ENCODE results near the gene ATF6B. TPM values are rescaled to one million over a fixed set of nuclear protein-coding genes. Genes with fewer than 3 reads are reported as not detected.

The ATF6B gene
- total RNA-seq, 3 donors from 2014 or later, result 37.0 to 44.8 (median 43.6) TPM

DNA sequence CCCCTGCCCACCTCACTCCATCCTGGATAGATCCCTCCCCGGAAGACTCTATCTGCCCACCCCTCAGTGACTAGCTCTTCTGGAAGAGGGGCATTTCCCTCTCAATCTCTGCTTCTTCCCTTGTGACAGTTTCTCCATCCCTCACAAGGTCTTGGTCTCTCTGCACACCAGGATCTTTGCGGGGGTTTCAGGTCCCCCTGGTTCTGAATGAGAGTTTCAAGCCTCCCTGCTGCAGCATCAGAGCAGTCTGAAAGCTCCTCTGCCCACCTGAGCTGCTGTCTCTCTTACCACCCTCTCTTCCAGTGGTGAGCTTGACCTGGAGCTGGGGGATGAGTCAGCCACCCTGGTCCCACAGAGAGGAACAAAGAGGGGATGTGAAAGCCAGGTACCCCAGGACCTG is 43.3 kb downstream of the ATF6B start:
- no peaks in the 10 kb centered on the region for H3K4me1 ChIP-seq
- no peaks in the 10 kb centered on the region for H3K36me3 ChIP-seq
- H3K9me3 ChIP-seq, result no peaks in the 10 kb centered on the region
- no peak overlapping the region for H3K4me3 ChIP-seq
- no peak for DNase-seq (ENCODE audit: low spot score in 2 of 2)
- H3K27ac ChIP-seq, result peak overlapping the region in 1 of 2 donors; percentile 94
- H3K27me3 ChIP-seq, result no peaks in the 10 kb centered on the region
- intact Hi-C loops (cut with DNase I; ENCODE audit: low total_unique reads), result no loop called here
- TF ChIP-seq POLR2A (IDR thresholded peaks at IDR 0.05) (no peak), POLR2AphosphoS5 (IDR thresholded peaks at IDR 0.05) (no peak), CTCF (IDR thresholded peaks at IDR 0.05) (no peak)

- Histone ChIP-seq H3K36me3 (no peaks in the 10 kb centered on the region), H3K27me3 (no peaks in the 10 kb centered on the region), H3K4me3 (no peak overlapping the region), H3K27ac (peak overlapping the region in 1 of 2 donors; percentile 94), H3K4me1 (no peaks in the 10 kb centered on the region), H3K9me3 (no peaks in the 10 kb centered on the region)
- DNase-seq (ENCODE audit: low spot score in 2 of 2), result no peak
- no peak for TF ChIP-seq POLR2AphosphoS5 (IDR thresholded peaks at IDR 0.05)
- TF ChIP-seq CTCF (IDR thresholded peaks at IDR 0.05), result no peak
- no peak for TF ChIP-seq POLR2A (IDR thresholded peaks at IDR 0.05)
- intact Hi-C loops (cut with DNase I; ENCODE audit: low total_unique reads), result no loop called here
Observed at GRCh38 chr6:32083812-32084768, 44.0 kb downstream of the ATF6B start.

DNA sequence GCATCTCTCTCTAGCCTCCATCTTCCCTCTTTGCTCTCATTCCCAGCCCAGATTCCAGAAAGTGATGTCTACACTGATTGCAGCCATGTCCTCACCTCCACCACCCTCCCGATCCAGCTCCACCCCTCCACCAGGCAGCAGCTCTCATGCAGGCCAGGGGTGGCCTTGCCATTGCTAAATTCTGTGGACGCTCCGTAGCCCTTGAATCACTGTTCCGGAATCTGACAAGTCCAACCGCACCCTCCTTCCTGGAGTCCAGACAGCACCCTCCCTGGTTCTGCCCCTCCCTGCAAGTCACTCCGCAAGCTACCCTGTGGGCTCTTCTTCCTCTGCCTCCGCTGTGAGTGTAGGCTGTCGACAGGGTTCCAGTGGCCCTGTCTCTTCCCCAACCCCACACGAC is 45.1 kb downstream of the ATF6B start:
- TF ChIP-seq CTCF (IDR thresholded peaks at IDR 0.05) (no peak), POLR2A (IDR thresholded peaks at IDR 0.05) (no peak), POLR2AphosphoS5 (IDR thresholded peaks at IDR 0.05) (peak in 2 of 3 donors; percentile 27 to 67)
- H3K36me3 ChIP-seq, result no peaks in the 10 kb centered on the region
- no peaks in the 10 kb centered on the region for H3K4me1 ChIP-seq
- H3K27ac ChIP-seq, result peak overlapping the region in 1 of 2 donors; percentile 94
- H3K4me3 ChIP-seq, result no peak overlapping the region
- intact Hi-C loops (cut with DNase I; ENCODE audit: low total_unique reads), result no loop called here
- DNase-seq (ENCODE audit: low spot score in 2 of 2), result no peak
- H3K9me3 ChIP-seq, result no peaks in the 10 kb centered on the region
- H3K27me3 ChIP-seq, result no peaks in the 10 kb centered on the region

DNA sequence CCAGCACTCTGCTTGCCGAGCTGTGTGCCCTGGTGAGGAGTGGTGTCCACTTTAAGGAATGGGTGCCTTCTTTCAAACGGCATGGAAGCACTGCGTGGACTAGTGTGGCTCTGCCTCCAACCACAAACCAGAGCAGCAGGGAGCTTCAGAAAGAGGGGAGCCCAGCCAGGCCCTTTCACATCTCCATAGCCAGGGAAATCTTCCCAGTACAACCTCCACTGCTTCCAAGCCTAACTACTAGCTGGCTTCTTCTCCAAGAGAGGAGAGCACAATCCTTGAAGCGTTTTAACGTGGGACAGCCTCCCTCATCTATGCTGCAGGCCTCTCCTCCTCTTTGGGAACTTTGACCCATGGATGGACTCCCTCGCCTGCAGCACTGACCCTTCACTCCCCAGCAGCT is 45.6 kb downstream of the ATF6B start:
- Histone ChIP-seq H3K27ac (peak overlapping the region; percentile 68 to 94), H3K4me3 (no peak overlapping the region), H3K4me1 (no peaks in the 10 kb centered on the region), H3K36me3 (no peaks in the 10 kb centered on the region), H3K27me3 (no peaks in the 10 kb centered on the region), H3K9me3 (no peaks in the 10 kb centered on the region)
- no peak for DNase-seq (ENCODE audit: low spot score in 2 of 2)
- TF ChIP-seq POLR2A (IDR thresholded peaks at IDR 0.05), result peak; percentile 2
- no peak for TF ChIP-seq CTCF (IDR thresholded peaks at IDR 0.05)
- intact Hi-C loops (cut with DNase I; ENCODE audit: low total_unique reads), result no loop called here

Data from breast epithelium (tissue), 4 donors.